ENCODE results near the gene CDH18.

Gene CDH18

GRCh38 chr5:19555876-19556275, 432.1 kb downstream of the CDH18 start:
- DNase-seq = no peak

GRCh38 chr5:19555436-19555835, 432.6 kb downstream of the CDH18 start:
- no peak for DNase-seq

- no peak for DNase-seq
Observed at GRCh38 chr5:19554524-19554923, 433.5 kb downstream of the CDH18 start.

GRCh38 chr5:19547640-19548039, 440.4 kb downstream of the CDH18 start:
- DNase-seq = no peak

GRCh38 chr5:19546521-19546920, 441.5 kb downstream of the CDH18 start:
- DNase-seq = no peak

GRCh38 chr5:19538607-19539006, 449.4 kb downstream of the CDH18 start:
- DNase-seq = no peak

- DNase-seq = no peak
Observed at GRCh38 chr5:19536387-19536786, 451.6 kb downstream of the CDH18 start.

GRCh38 chr5:19534751-19535150, 453.2 kb downstream of the CDH18 start:
- no peak for DNase-seq

- no peak for DNase-seq
Observed at GRCh38 chr5:19532936-19533335, 455.1 kb downstream of the CDH18 start.

- DNase-seq = no peak
Observed at GRCh38 chr5:19531374-19531952, 456.5 kb downstream of the CDH18 start.

GRCh38 chr5:19519448-19519847, 468.6 kb downstream of the CDH18 start:
- no peak for DNase-seq

GRCh38 chr5:19498852-19499251, 489.1 kb downstream of the CDH18 start:
- DNase-seq = no peak

GRCh38 chr5:19497229-19497815, 490.7 kb downstream of the CDH18 start:
- no peak for DNase-seq

- DNase-seq = no peak
Observed at GRCh38 chr5:19496056-19496455, 491.9 kb downstream of the CDH18 start.

GRCh38 chr5:19492861-19493260, 495.1 kb downstream of the CDH18 start:
- DNase-seq = no peak

- DNase-seq = no peak
Observed at GRCh38 chr5:19488786-19489185, 499.2 kb downstream of the CDH18 start.

- DNase-seq = no peak
Observed at GRCh38 chr5:19487480-19487879, 500.5 kb downstream of the CDH18 start.

- DNase-seq = no peak
Observed at GRCh38 chr5:19479562-19479961, 508.4 kb downstream of the CDH18 start.

- no peak for DNase-seq
Observed at GRCh38 chr5:19462019-19462418, 526.0 kb downstream of the CDH18 start.

GRCh38 chr5:19424506-19424905, 563.5 kb downstream of the CDH18 start:
- no peak for DNase-seq

Data from DMS79 treated with DMSO at 0.1 percent for 48 hours (cell line).